Gastrocnemius medialis (tissue), 4 donors: Measurements from ENCODE around the gene HOXD10.

Experiments
- POLR2A ChIP-seq, 2 donors: fragments of 450-650 bp; IDR thresholded peaks; one replicate each; pipeline ENCODE4 v1.6.1; 2017; ENCODE audit warnings: antibody characterized with exemption in 2 of 2, mild to moderate bottlenecking in 2 of 2, moderate library complexity in 2 of 2
- TF ChIP-seq, protein P1 (sequence below), 5 experiments: fragments of 450-650 bp in 3 of 5; fragments of 200-600 bp in 2 of 5; sonication (generic) in 2 of 5; IDR thresholded peaks in 4 of 5; conservative IDR thresholded peaks in 1 of 5; 1 replicate in 4 of 5; 2 replicates in 1 of 5; pipeline ENCODE4 v1.5.1; 2016 to 2019; ENCODE audit warnings: antibody characterized with exemption in 5 of 5, mild to moderate bottlenecking in 3 of 5, moderate library complexity in 3 of 5

DNA sequence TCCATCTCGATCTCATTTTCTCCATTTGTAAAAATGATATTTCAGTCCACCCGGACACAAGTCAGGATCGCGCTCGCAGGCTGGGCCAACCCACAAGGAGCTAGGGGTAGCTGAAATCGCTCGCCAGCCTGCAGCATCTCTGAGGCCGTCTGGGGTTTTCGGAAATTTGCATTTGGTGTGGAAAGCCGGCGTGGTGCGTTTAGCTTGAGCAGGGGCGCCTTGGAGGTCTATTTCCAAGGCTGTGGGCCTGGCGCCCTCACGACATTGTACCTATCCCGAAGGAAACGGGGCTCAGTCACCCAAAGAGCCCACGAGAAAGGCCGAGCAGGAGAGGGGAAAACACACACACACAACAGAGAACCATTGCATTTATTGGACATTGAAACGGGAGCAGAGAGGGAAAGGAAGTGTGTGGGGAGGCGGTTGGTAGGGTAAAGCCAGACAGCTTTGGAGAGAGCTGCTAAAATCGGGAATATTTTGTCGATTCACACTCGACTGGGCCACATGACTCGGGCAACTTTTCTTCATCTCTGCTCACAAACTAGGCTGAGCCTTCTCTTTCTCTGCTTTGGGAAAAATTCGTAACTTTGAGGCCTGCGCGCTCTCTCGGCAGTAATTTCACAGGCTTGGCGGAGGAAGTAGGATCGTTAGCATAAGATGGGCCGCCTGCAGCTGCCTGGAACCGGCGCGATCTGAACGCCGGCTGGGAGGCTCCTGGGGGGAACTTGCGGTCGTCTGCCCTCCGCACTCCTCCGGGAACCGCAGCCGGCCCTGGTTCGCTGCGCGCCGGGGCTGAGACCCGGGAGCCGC, 11.8 kb downstream of the HOXD10 start:
- no peak for TF ChIP-seq POLR2A (IDR thresholded peaks at IDR 0.05)
- TF ChIP-seq, protein P1, sequence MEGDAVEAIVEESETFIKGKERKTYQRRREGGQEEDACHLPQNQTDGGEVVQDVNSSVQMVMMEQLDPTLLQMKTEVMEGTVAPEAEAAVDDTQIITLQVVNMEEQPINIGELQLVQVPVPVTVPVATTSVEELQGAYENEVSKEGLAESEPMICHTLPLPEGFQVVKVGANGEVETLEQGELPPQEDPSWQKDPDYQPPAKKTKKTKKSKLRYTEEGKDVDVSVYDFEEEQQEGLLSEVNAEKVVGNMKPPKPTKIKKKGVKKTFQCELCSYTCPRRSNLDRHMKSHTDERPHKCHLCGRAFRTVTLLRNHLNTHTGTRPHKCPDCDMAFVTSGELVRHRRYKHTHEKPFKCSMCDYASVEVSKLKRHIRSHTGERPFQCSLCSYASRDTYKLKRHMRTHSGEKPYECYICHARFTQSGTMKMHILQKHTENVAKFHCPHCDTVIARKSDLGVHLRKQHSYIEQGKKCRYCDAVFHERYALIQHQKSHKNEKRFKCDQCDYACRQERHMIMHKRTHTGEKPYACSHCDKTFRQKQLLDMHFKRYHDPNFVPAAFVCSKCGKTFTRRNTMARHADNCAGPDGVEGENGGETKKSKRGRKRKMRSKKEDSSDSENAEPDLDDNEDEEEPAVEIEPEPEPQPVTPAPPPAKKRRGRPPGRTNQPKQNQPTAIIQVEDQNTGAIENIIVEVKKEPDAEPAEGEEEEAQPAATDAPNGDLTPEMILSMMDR (IDR thresholded peaks at IDR 0.05 in 4 of 5, conservative IDR thresholded peaks at IDR 0.05 in 1 of 5): no peak
